GM11168 (cell line): ENCODE measurements around the gene CHAT.

Experiments used
- in situ Hi-C: fragments of 300-500 bp; cut with MboI; formaldehyde crosslinking; loops from one replicate; pipeline ENCODE4 v1.12.0; 2022; ENCODE audit warnings: low sequenced_read_pairs; ENCODE audit not compliant: unreplicated experiment

Gene CHAT

GRCh38 chr10:49595713-49596492 lies 17.9 kb upstream of the CHAT start:
- in situ Hi-C loops: loop anchor here (25.0 kb wide), 2 partner anchors 341 to 641 kb away; partner anchors contain the start of genes PARG and TIMM23B

GRCh38 chr10:49596493-49596809 lies 17.4 kb upstream of the CHAT start:
- in situ Hi-C loops: loop anchor here (25.0 kb wide), 2 partner anchors 341 to 641 kb away; partner anchors contain the start of genes PARG and TIMM23B

- in situ Hi-C loops: loop anchor here (25.0 kb wide), 2 partner anchors 340 to 640 kb away; partner anchors contain the start of genes PARG and TIMM23B
These were observed 17.0 kb upstream of the CHAT start for GRCh38 chr10:49596836-49597235.

GRCh38 chr10:49597426-49598163 lies 16.2 kb upstream of the CHAT start:
- in situ Hi-C loops: loop anchor here (25.0 kb wide), 2 partner anchors 340 to 640 kb away; partner anchors contain the start of genes PARG and TIMM23B

- in situ Hi-C loops: loop anchor here (25.0 kb wide), 2 partner anchors 339 to 639 kb away; partner anchors contain the start of genes PARG and TIMM23B
These were observed 15.5 kb upstream of the CHAT start for GRCh38 chr10:49598164-49598856.

GRCh38 chr10:49598986-49599385 lies 14.9 kb upstream of the CHAT start:
- in situ Hi-C loops: loop anchor here (25.0 kb wide), 2 partner anchors 338 to 638 kb away; partner anchors contain the start of genes PARG and TIMM23B

- in situ Hi-C loops: loop anchor here (25.0 kb wide), 2 partner anchors 338 to 638 kb away; partner anchors contain the start of genes PARG and TIMM23B
These were observed 14.3 kb upstream of the CHAT start for GRCh38 chr10:49599546-49599945.

GRCh38 chr10:49600046-49600445 lies 13.8 kb upstream of the CHAT start:
- in situ Hi-C loops: no loop called here

- in situ Hi-C loops: no loop called here
These were observed 12.9 kb upstream of the CHAT start for GRCh38 chr10:49600781-49601400.

- in situ Hi-C loops: no loop called here
These were observed 12.0 kb upstream of the CHAT start for GRCh38 chr10:49601857-49602256.

GRCh38 chr10:49602380-49603023 lies 11.3 kb upstream of the CHAT start:
- in situ Hi-C loops: no loop called here

GRCh38 chr10:49605216-49605938 lies 8.5 kb upstream of the CHAT start:
- in situ Hi-C loops: no loop called here

- in situ Hi-C loops: no loop called here
These were observed 7.8 kb upstream of the CHAT start for GRCh38 chr10:49605939-49606509.

GRCh38 chr10:49606981-49607535 lies 6.8 kb upstream of the CHAT start:
- in situ Hi-C loops: no loop called here

GRCh38 chr10:49608166-49609005 lies 5.5 kb upstream of the CHAT start:
- in situ Hi-C loops: no loop called here

GRCh38 chr10:49609006-49609282 lies 4.9 kb upstream of the CHAT start:
- in situ Hi-C loops: no loop called here

- in situ Hi-C loops: no loop called here
These were observed 4.3 kb upstream of the CHAT start for GRCh38 chr10:49609283-49610113.
